H1 (cell line): ENCODE results near the gene PELI2. TPM values are rescaled to one million over a fixed set of nuclear protein-coding genes. Genes with fewer than 3 reads are reported as not detected.

Experiments used
- CTCF ChIA-PET: fragments of 300-600 bp; sonication (Branson Sonifier 250); formaldehyde crosslinking; loops from one replicate; lab custom pipeline; 2021; ENCODE audit not compliant: partially characterized antibody; lab: Charles Lee
- POLR2A ChIA-PET: fragments of 300-600 bp; sonication (Branson Sonifier 250); formaldehyde crosslinking; loops from one replicate; lab custom pipeline; 2021; ENCODE audit warnings: inconsistent platforms; ENCODE audit not compliant: partially characterized antibody; lab: Charles Lee
- DNase-seq, 2 experiments: peaks; one replicate each; pipeline versions ENCODE4 v3.0.0 to v3.0.0-alpha.2; 2010 to 2022; ENCODE audit warnings: low spot score in 2 of 2, low read depth in 1 of 2, mixed read lengths in 1 of 2
- FAIRE-seq: peaks from 2 replicates; lab custom pipeline; 2011; peaks lifted over from hg19 to GRCh38; lab: Jason Lieb, UNC
- H2AFZ ChIP-seq: 2 replicates; pipeline ENCODE4 v1.8.1; 2012; ENCODE audit warnings: low read length, inconsistent platforms
- H2AK5ac ChIP-seq: 2 replicates; pipeline ENCODE4 v1.6.1; 2013; ENCODE audit warnings: low read depth, low read length
- H2BK120ac ChIP-seq: replicated peaks from 2 replicates; pipeline ENCODE3; 2013; ENCODE audit warnings: low read depth, low read length, inconsistent platforms
- H2BK12ac ChIP-seq: 2 replicates; pipeline ENCODE4 v1.6.1; 2013; ENCODE audit warnings: low read depth, low read length
- H2BK15ac ChIP-seq: 2 replicates; pipeline ENCODE4 v1.6.1; 2013; ENCODE audit warnings: low read length
- H2BK20ac ChIP-seq: 2 replicates; pipeline ENCODE4 v1.6.1; 2013; ENCODE audit warnings: low read length
- H2BK5ac ChIP-seq: 2 replicates; pipeline ENCODE4 v1.6.1; 2013; ENCODE audit warnings: low read depth, low read length
- H3K14ac ChIP-seq: 2 replicates; pipeline ENCODE4 v1.6.1; 2013; ENCODE audit warnings: inconsistent platforms; ENCODE audit not compliant: insufficient read length
- H3K18ac ChIP-seq: 2 replicates; pipeline ENCODE4 v1.6.1; 2013; ENCODE audit warnings: low read length; ENCODE audit errors: extremely low read depth
- H3K23ac ChIP-seq: 2 replicates; pipeline ENCODE4 v1.6.1; 2013; ENCODE audit warnings: inconsistent platforms; ENCODE audit not compliant: insufficient read length
- H3K23me2 ChIP-seq: 2 replicates; pipeline ENCODE4 v1.6.1; 2013; ENCODE audit warnings: low read depth, low read length
- H3K27ac ChIP-seq: 2 replicates; pipeline ENCODE4 v1.6.1; 2011; ENCODE audit warnings: low read depth, low read length, inconsistent platforms
- H3K27me3 ChIP-seq, 4 experiments: replicated peaks in 1 of 4; 1 replicate in 1 of 4; 2 replicates in 3 of 4; pipeline versions ENCODE4 v1.6.1 to v1.8.1; 2011 to 2013; ENCODE audit warnings: low read length in 3 of 4, mild to moderate bottlenecking in 3 of 4, inconsistent platforms in 2 of 4, mixed read lengths in 2 of 4, moderate library complexity in 1 of 4; ENCODE audit not compliant: control insufficient read depth in 3 of 4, insufficient read depth in 3 of 4; ENCODE audit errors: extremely low read depth in 1 of 4
- H3K36me3 ChIP-seq, 4 experiments: 2 replicates each; pipeline versions ENCODE4 v1.6.1 to v1.8.1; 2011 to 2013; ENCODE audit warnings: mild to moderate bottlenecking in 4 of 4, low read length in 3 of 4, moderate library complexity in 2 of 4, control low read depth in 1 of 4, inconsistent platforms in 1 of 4; ENCODE audit not compliant: insufficient read depth in 4 of 4, control insufficient read depth in 2 of 4
- H3K4ac ChIP-seq: replicated peaks from 2 replicates; pipeline ENCODE3; 2013; ENCODE audit warnings: low read length, low read depth, mixed read lengths, inconsistent platforms; ENCODE audit not compliant: insufficient read length
- H3K4me1 ChIP-seq, 4 experiments: replicated peaks in 1 of 4; 1 replicate in 1 of 4; 2 replicates in 3 of 4; pipeline versions ENCODE4 v1.6.1 to v1.8.1; 2011 to 2013; ENCODE audit warnings: low read length in 3 of 4, inconsistent platforms in 2 of 4, mixed read lengths in 1 of 4; ENCODE audit not compliant: insufficient read depth in 4 of 4, control insufficient read depth in 3 of 4
- H3K4me2 ChIP-seq, 2 experiments: 2 replicates each; pipeline versions ENCODE4 v1.6.1 to v1.8.1; 2011 to 2013; ENCODE audit warnings: low read depth in 2 of 2, low read length in 2 of 2, control low read depth in 1 of 2, inconsistent platforms in 1 of 2, mild to moderate bottlenecking in 1 of 2; ENCODE audit not compliant: insufficient read depth in 1 of 2
- H3K4me3 ChIP-seq, 4 experiments: fragments of 200-600, 300-600 bp in 1 of 4; sonication (generic), shearing (Covaris generic), sonication (Bioruptor Twin) in 1 of 4; 2 replicates each; pipeline versions ENCODE4 v1.5.1 to v1.8.1; 2011 to 2016; ENCODE audit warnings: low read length in 4 of 4, low read depth in 3 of 4, control low read depth in 2 of 4, inconsistent platforms in 2 of 4, mild to moderate bottlenecking in 2 of 4, mixed read lengths in 1 of 4, moderate library complexity in 1 of 4; ENCODE audit not compliant: insufficient read depth in 2 of 4; ENCODE audit errors: extremely low read depth in 1 of 4
- H3K56ac ChIP-seq: replicated peaks from 2 replicates; pipeline ENCODE3; 2013; ENCODE audit warnings: low read depth, mild to moderate bottlenecking, mixed read lengths, low read length, inconsistent platforms; ENCODE audit not compliant: insufficient read length
- H3K79me1 ChIP-seq: 2 replicates; pipeline ENCODE4 v1.6.1; 2013; ENCODE audit warnings: low read depth, low read length, control low read depth
- H3K79me2 ChIP-seq, 2 experiments: 2 replicates each; pipeline versions ENCODE4 v1.6.1 to v1.8.1; 2012 to 2013; ENCODE audit warnings: low read length in 2 of 2, mild to moderate bottlenecking in 2 of 2, inconsistent platforms in 1 of 2; ENCODE audit not compliant: insufficient read depth in 2 of 2, control insufficient read depth in 1 of 2
- H3K9ac ChIP-seq, 4 experiments: replicated peaks in 1 of 4; 1 replicate in 1 of 4; 2 replicates in 3 of 4; pipeline versions ENCODE4 v1.6.1 to v1.8.1; 2011 to 2013; ENCODE audit warnings: low read depth in 3 of 4, low read length in 3 of 4, control low read depth in 2 of 4, mild to moderate bottlenecking in 2 of 4, moderate library complexity in 2 of 4, inconsistent platforms in 1 of 4; ENCODE audit errors: extremely low read depth in 1 of 4
- H3K9me3 ChIP-seq, 2 experiments: 2 replicates each; pipeline versions ENCODE4 v1.6.1 to v1.8.1; 2012 to 2013; ENCODE audit warnings: mild to moderate bottlenecking in 2 of 2, moderate library complexity in 2 of 2, control low read depth in 1 of 2, inconsistent platforms in 1 of 2, low read depth in 1 of 2, low read length in 1 of 2, mixed read lengths in 1 of 2; ENCODE audit not compliant: insufficient read depth in 2 of 2
- H4K20me1 ChIP-seq, 2 experiments: replicated peaks in 1 of 2; 2 replicates each; pipeline versions ENCODE3 to v1.8.1; 2011 to 2013; ENCODE audit warnings: inconsistent platforms in 2 of 2, low read length in 2 of 2, mild to moderate bottlenecking in 1 of 2; ENCODE audit not compliant: insufficient read depth in 2 of 2, control insufficient read depth in 1 of 2
- H4K5ac ChIP-seq: 2 replicates; pipeline ENCODE4 v1.6.1; 2013; ENCODE audit warnings: low read length, low read depth, mixed read lengths, inconsistent platforms; ENCODE audit not compliant: insufficient read length
- H4K8ac ChIP-seq: 2 replicates; pipeline ENCODE4 v1.8.0; 2013; ENCODE audit warnings: mild to moderate bottlenecking, moderate library complexity, low read length, inconsistent platforms; ENCODE audit not compliant: insufficient read depth; ENCODE audit errors: extremely low read depth
- H4K91ac ChIP-seq: replicated peaks from 2 replicates; pipeline ENCODE3; 2013; ENCODE audit warnings: low read length, mixed read lengths, inconsistent platforms; ENCODE audit not compliant: insufficient read length
- EP300 ChIP-seq, 2 experiments: IDR thresholded peaks; 1 replicate in 1 of 2; 2 replicates in 1 of 2; pipeline ENCODE4 v1.6.1; 2011 to 2012; ENCODE audit warnings: low read depth in 2 of 2, low read length in 2 of 2, mild to moderate bottlenecking in 2 of 2, borderline replicate concordance in 1 of 2, inconsistent platforms in 1 of 2, moderate library complexity in 1 of 2
- GTF2F1 ChIP-seq: IDR thresholded peaks from 2 replicates; pipeline ENCODE4 v1.6.1; 2012; ENCODE audit warnings: low read depth, low read length, improper control_type of control experiment, borderline replicate concordance
- POLR2AphosphoS5 ChIP-seq: IDR thresholded peaks from 2 replicates; pipeline ENCODE4 v1.6.1; 2011; ENCODE audit warnings: low read depth, low read length
- RAD21 ChIP-seq, 2 experiments: IDR thresholded peaks in 1 of 2; conservative IDR thresholded peaks in 1 of 2; 2 replicates each; pipeline ENCODE4 v1.6.1; 2011; ENCODE audit warnings: low read depth in 2 of 2, low read length in 2 of 2, improper control_type of control experiment in 1 of 2, inconsistent platforms in 1 of 2, mild to moderate bottlenecking in 1 of 2, moderate library complexity in 1 of 2
- WGBS, 2 experiments: shearing (Covaris generic) in 1 of 2; methylation state at CpG; one replicate each; pipeline versions ENCODE4 v1.1.6 to v1.1.7; 2013 to 2015; ENCODE audit warnings: low lambda C conversion rate in 2 of 2, mixed read lengths in 2 of 2, inconsistent platforms in 1 of 2, low coverage in 1 of 2, missing lambda C conversion rate in 1 of 2; ENCODE audit not compliant: insufficient replicate concordance in 2 of 2, insufficient coverage in 1 of 2, insufficient read length in 1 of 2; ENCODE audit errors: extremely low coverage in 1 of 2, missing lambda C conversion rate in 1 of 2; 5-methylcytosine and 5-hydroxymethylcytosine counted together
- polyA plus RNA-seq, 7 experiments: library from polyadenylated mRNA; depleted of rRNA in 3 of 7; stranded (reverse) in 5 of 7; unstranded in 2 of 7; fragments of >200 nt in 5 of 7; fragments of 200-250 nt in 2 of 7; gene quantifications; 1 replicate in 5 of 7; 2 replicates in 1 of 7; 4 replicates in 1 of 7; pipeline versions ENCODE4 v1.2.1 to v1.2.3, GENCODE V29; 2011 to 2013; ENCODE audit warnings: missing spikeins in 2 of 7, mixed read lengths in 2 of 7
- total RNA-seq: library from RNA; stranded (reverse); fragmentation: NEBNext Ultra II Directional; extraction: Animal tissue kit (Norgen Biotek cat#: 25700); gene quantifications from 2 replicates; pipeline ENCODE4 v1.2.1, GENCODE V29; 2021
- TF ChIP-seq, protein P1 (sequence below), 3 experiments: IDR thresholded peaks; 1 replicate in 2 of 3; 2 replicates in 1 of 3; pipeline versions ENCODE4 v1.5.1 to v1.6.1; 2011; ENCODE audit warnings: low read length in 3 of 3, mild to moderate bottlenecking in 3 of 3, inconsistent platforms in 2 of 3, low read depth in 1 of 3, moderate library complexity in 1 of 3; ENCODE audit not compliant: insufficient read depth in 1 of 3; ENCODE audit errors: control extremely low read depth in 1 of 3

PELI2 gene
- total and polyA plus RNA-seq, 2 of the 8 experiments (the other 6 are each of a cell fraction or from before 2014, with no cell fraction given): 14.6 to 25.7 TPM

GRCh38 chr14:56150645-56151345 is 32.6 kb downstream of the PELI2 start:
- H3K79me2 ChIP-seq: peaks cover 3 to 90% of the 10 kb centered on the region in 2 experiments; a peak in 2 of 4 replicates
- no peak for FAIRE-seq

More at GRCh38 chr14:56150645-56151345, 32.6 kb downstream of the PELI2 start:
- WGBS, 2 experiments: 77% methylated on average over 6 of the region's 6 CpGs; no CpG with 5 or more reads in 1 of the 2 experiments
- no peak overlapping the region for H2BK5ac ChIP-seq
- H3K4me2 ChIP-seq: no peak overlapping the region
- no peak overlapping the region for H3K27ac ChIP-seq
- no peak overlapping the region for H3K18ac ChIP-seq
- no peak for DNase-seq
- no peaks in the 10 kb centered on the region for H3K23me2 ChIP-seq
- H3K79me1 ChIP-seq: peaks cover 6% of the 10 kb centered on the region
- no peak overlapping the region for H3K4me3 ChIP-seq
- no peak overlapping the region for H2AFZ ChIP-seq
- H4K91ac ChIP-seq: no peak overlapping the region
- no peak overlapping the region for H4K8ac ChIP-seq
- H4K20me1 ChIP-seq: peaks cover 0 to 1% of the 10 kb centered on the region in 2 experiments
- no peak overlapping the region for H3K23ac ChIP-seq
- ChIA-PET POLR2A (no interaction called here), CTCF (interaction anchor here (1.3 kb wide), 1 partner anchor 19 kb away, joined by 7 read pairs; no protein-coding TSS in a partner anchor)
- no peaks in the 10 kb centered on the region for H3K36me3 ChIP-seq
- TF ChIP-seq POLR2AphosphoS5: no peak
- peak in 1 of 2 experiments; percentile 23; a peak in 1 of 4 replicates for TF ChIP-seq RAD21 (IDR thresholded peaks at IDR 0.05 in 1 of 2, conservative IDR thresholded peaks at IDR 0.05 in 1 of 2; ENCODE audit: low read depth in 2 of 2, low read length in 2 of 2)
- TF ChIP-seq EP300 (IDR thresholded peaks at IDR 0.05; ENCODE audit: borderline replicate concordance in 1 of 2, low read depth in 2 of 2, low read length in 2 of 2): no peak
- TF ChIP-seq, protein P1, sequence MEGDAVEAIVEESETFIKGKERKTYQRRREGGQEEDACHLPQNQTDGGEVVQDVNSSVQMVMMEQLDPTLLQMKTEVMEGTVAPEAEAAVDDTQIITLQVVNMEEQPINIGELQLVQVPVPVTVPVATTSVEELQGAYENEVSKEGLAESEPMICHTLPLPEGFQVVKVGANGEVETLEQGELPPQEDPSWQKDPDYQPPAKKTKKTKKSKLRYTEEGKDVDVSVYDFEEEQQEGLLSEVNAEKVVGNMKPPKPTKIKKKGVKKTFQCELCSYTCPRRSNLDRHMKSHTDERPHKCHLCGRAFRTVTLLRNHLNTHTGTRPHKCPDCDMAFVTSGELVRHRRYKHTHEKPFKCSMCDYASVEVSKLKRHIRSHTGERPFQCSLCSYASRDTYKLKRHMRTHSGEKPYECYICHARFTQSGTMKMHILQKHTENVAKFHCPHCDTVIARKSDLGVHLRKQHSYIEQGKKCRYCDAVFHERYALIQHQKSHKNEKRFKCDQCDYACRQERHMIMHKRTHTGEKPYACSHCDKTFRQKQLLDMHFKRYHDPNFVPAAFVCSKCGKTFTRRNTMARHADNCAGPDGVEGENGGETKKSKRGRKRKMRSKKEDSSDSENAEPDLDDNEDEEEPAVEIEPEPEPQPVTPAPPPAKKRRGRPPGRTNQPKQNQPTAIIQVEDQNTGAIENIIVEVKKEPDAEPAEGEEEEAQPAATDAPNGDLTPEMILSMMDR (IDR thresholded peaks at IDR 0.05; ENCODE audit: control extremely low read depth in 1 of 3, insufficient read depth in 1 of 3, low read depth in 1 of 3, low read length in 3 of 3): peak in 2 of 3 experiments; percentile 49 to 60; a peak in 2 of 4 replicates
- TF ChIP-seq GTF2F1: no peak
- H3K4ac ChIP-seq: no peak overlapping the region
- peaks cover 2 to 9% (median 6%) of the 10 kb centered on the region in 4 experiments; a peak in 6 of 7 replicates for H3K4me1 ChIP-seq
- no peak overlapping the region for H3K9ac ChIP-seq
- no peak overlapping the region for H2BK15ac ChIP-seq
- no peak overlapping the region for H2BK120ac ChIP-seq
- H2AK5ac ChIP-seq: no peak overlapping the region
- no peak overlapping the region for H2BK20ac ChIP-seq
- H2BK12ac ChIP-seq: no peak overlapping the region
- H4K5ac ChIP-seq: no peak overlapping the region
- no peaks in the 10 kb centered on the region for H3K27me3 ChIP-seq
- H3K14ac ChIP-seq: no peak overlapping the region
- H3K56ac ChIP-seq: no peak overlapping the region
- H3K9me3 ChIP-seq: no peaks in the 10 kb centered on the region
